Right cardiac atrium (tissue), 5 donors: ENCODE data around the gene SPRR2D. TPM values are rescaled to one million over a fixed set of nuclear protein-coding genes. Genes with fewer than 3 reads are reported as not detected.
A peak's percentile ranks its signal among the peaks of the same experiment; 100 is the strongest.
"Not testable (repeated sequence)": the region's sequence is repeated elsewhere in the genome, so short reads cannot be mapped to it uniquely, and the experiment has no call there.

ENCODE experiments used
- ATAC-seq, 2 donors: fragments of 200-7000 bp; cut with Tn5 transposase; one replicate each; pipeline versions ENCODE4 v1.8.0 to v1.9.1; 2020; ENCODE audit warnings: moderate library complexity in 2 of 2, mild to moderate bottlenecking in 1 of 2
- DNase-seq, 3 donors: peaks; one replicate each; pipeline ENCODE4 v3.0.0-alpha.2; 2020
- H3K27ac ChIP-seq: one replicate; pipeline ENCODE4 v1.5.1; 2013; ENCODE audit warnings: mild to moderate bottlenecking, low read length, control low read depth, moderate library complexity
- H3K27me3 ChIP-seq: one replicate; pipeline ENCODE4 v1.6.1; 2013; ENCODE audit not compliant: control insufficient read depth, insufficient read depth
- H3K4me1 ChIP-seq: one replicate; pipeline ENCODE4 v1.6.1; 2013; ENCODE audit warnings: low read length; ENCODE audit not compliant: control insufficient read depth, insufficient read depth
- H3K4me3 ChIP-seq: one replicate; pipeline ENCODE4 v1.5.1; 2013; ENCODE audit warnings: low read length, control low read depth
- H3K9me3 ChIP-seq: one replicate; pipeline ENCODE4 v1.6.1; 2013; ENCODE audit warnings: low read length; ENCODE audit not compliant: control insufficient read depth
- WGBS: extraction: QIAGEN DNeasy Blood & Tissue Kit; methylation state at CpG from one replicate; pipeline ENCODE4 v1.1.7; 2013; 5-methylcytosine and 5-hydroxymethylcytosine counted together
- intact Hi-C, 4 donors: fragments of 100-400 bp; cut with DNase I; formaldehyde crosslinking; loops; one replicate each; pipeline versions ENCODE4 v1.11.0 to v1.14.0; 2022 to 2023
- polyA plus RNA-seq: library from polyadenylated mRNA; stranded (reverse); fragments of 200-250 nt; gene quantifications from one replicate; pipeline ENCODE4 v1.2.3, GENCODE V29; 2013
- total RNA-seq, 4 donors: library from RNA; stranded (reverse); fragmentation: NEBNext Ultra II Directional; extraction: Animal tissue kit (Norgen Biotek cat#: 25700); gene quantifications; one replicate each; pipeline ENCODE4 v1.2.1, GENCODE V29; 2021
- donor health status: healthy with polysubstance abuse.
- donor health status: DM: no; HTN: yes; CAD: no.
- donor health status: DM: no; HTN: no; CAD: no.
- donor health status: DM: no; HTN: yes; CAD: no; lungs with severe emphysema.
- donor health status: DM: yes; HTN: yes; CAD: no.

Gene SPRR2D
- total and polyA plus RNA-seq, 5 donors: not detected

- intact Hi-C loops: no loop called here
- Histone ChIP-seq H3K27ac (no peak overlapping the region), H3K9me3 (no peaks in the 10 kb centered on the region), H3K4me3 (no peak overlapping the region), H3K4me1 (no peaks in the 10 kb centered on the region), H3K27me3 (no peaks in the 10 kb centered on the region)
- ATAC-seq (no peak), DNase-seq (peak in 1 of 3 donors; percentile 20)
- WGBS: 76% methylated on average over 2 of the region's 2 CpGs
These were observed 8.3 kb upstream of the SPRR2D start for GRCh38 chr1:153049211-153049610.

- H3K27me3 ChIP-seq: no peaks in the 10 kb centered on the region
- 86% methylated on average over 1 of the region's 1 CpG for WGBS
- no peak overlapping the region for H3K4me3 ChIP-seq
- intact Hi-C loops: no loop called here
- no peak overlapping the region for H3K27ac ChIP-seq
- H3K4me1 ChIP-seq: no peaks in the 10 kb centered on the region
- DNase-seq (no peak), ATAC-seq (no peak)
- H3K9me3 ChIP-seq: no peaks in the 10 kb centered on the region
These were observed 5.7 kb downstream of the SPRR2D start for GRCh38 chr1:153035211-153035610.

- ATAC-seq (no peak), DNase-seq (no peak)
- H3K4me3 ChIP-seq: no peak overlapping the region
- H3K4me1 ChIP-seq: no peaks in the 10 kb centered on the region
- no peaks in the 10 kb centered on the region for H3K9me3 ChIP-seq
- intact Hi-C loops: no loop called here
- H3K27ac ChIP-seq: no peak overlapping the region
- no peaks in the 10 kb centered on the region for H3K27me3 ChIP-seq
- 40% methylated on average over 3 of the region's 3 CpGs for WGBS
These were observed 8.1 kb downstream of the SPRR2D start for GRCh38 chr1:153032677-153033308.

- no peaks in the 10 kb centered on the region for H3K9me3 ChIP-seq
- ATAC-seq (no peak), DNase-seq (no peak)
- no peaks in the 10 kb centered on the region for H3K27me3 ChIP-seq
- intact Hi-C loops: no loop called here
- H3K4me3 ChIP-seq: no peak overlapping the region
- H3K27ac ChIP-seq: no peak overlapping the region
- H3K4me1 ChIP-seq: no peaks in the 10 kb centered on the region
These were observed 8.8 kb downstream of the SPRR2D start for GRCh38 chr1:153032073-153032472.

GRCh38 chr1:153030895-153031294, 10.0 kb downstream of the SPRR2D start, which contains the start of gene SPRR1B:
Gene SPRR1B, plus strand, starts transcription at chr1:153031203. Its CDS starts 1,143 bp downstream, at chr1:153032346.
- intact Hi-C loops: no loop called here
- no peaks in the 10 kb centered on the region for H3K9me3 ChIP-seq
- ATAC-seq: no peak
- DNase-seq: no peak
- no peak within 1 kb of the TSS for H3K27ac ChIP-seq
- no peak within 1 kb of the TSS for H3K4me3 ChIP-seq
- H3K27me3 ChIP-seq: no peaks in the 10 kb centered on the region
- H3K4me1 ChIP-seq: no peaks in the 10 kb centered on the region

GRCh38 chr1:153028766-153029165, 12.2 kb downstream of the SPRR2D start:
- Histone ChIP-seq H3K27ac (no peak overlapping the region), H3K4me3 (no peak overlapping the region), H3K9me3 (no peaks in the 10 kb centered on the region), H3K27me3 (no peaks in the 10 kb centered on the region), H3K4me1 (no peaks in the 10 kb centered on the region)
- no peak for DNase-seq
- intact Hi-C loops: no loop called here
- no peak for ATAC-seq
- 63% methylated on average over 1 of the region's 1 CpG for WGBS

- no peaks in the 10 kb centered on the region for H3K4me1 ChIP-seq
- no peaks in the 10 kb centered on the region for H3K27me3 ChIP-seq
- DNase-seq: no peak
- no peak overlapping the region for H3K27ac ChIP-seq
- intact Hi-C loops: no loop called here
- H3K4me3 ChIP-seq: no peak overlapping the region
- ATAC-seq: no peak
- H3K9me3 ChIP-seq: no peaks in the 10 kb centered on the region
- 70% methylated on average over 1 of the region's 1 CpG for WGBS
These were observed 15.1 kb downstream of the SPRR2D start for GRCh38 chr1:153025797-153026196.

GRCh38 chr1:153024413-153024812, 16.5 kb downstream of the SPRR2D start:
- intact Hi-C loops: no loop called here
- no peak overlapping the region for H3K4me3 ChIP-seq
- H3K9me3 ChIP-seq: no peaks in the 10 kb centered on the region
- DNase-seq (no peak), ATAC-seq (no peak)
- no peaks in the 10 kb centered on the region for H3K4me1 ChIP-seq
- H3K27me3 ChIP-seq: no peaks in the 10 kb centered on the region
- WGBS: 75% methylated on average over 1 of the region's 1 CpG
- no peak overlapping the region for H3K27ac ChIP-seq

GRCh38 chr1:153023109-153023508, 17.8 kb downstream of the SPRR2D start:
- no peaks in the 10 kb centered on the region for H3K4me1 ChIP-seq
- DNase-seq (no peak), ATAC-seq (no peak)
- H3K9me3 ChIP-seq: no peaks in the 10 kb centered on the region
- no peaks in the 10 kb centered on the region for H3K27me3 ChIP-seq
- no peak overlapping the region for H3K27ac ChIP-seq
- intact Hi-C loops: no loop called here
- H3K4me3 ChIP-seq: no peak overlapping the region
- 85% methylated on average over 7 of the region's 7 CpGs for WGBS

GRCh38 chr1:153022340-153022739, 18.6 kb downstream of the SPRR2D start:
- H3K27me3 ChIP-seq, H3K9me3 ChIP-seq, H3K4me3 ChIP-seq, H3K4me1 ChIP-seq, intact Hi-C loops, H3K27ac ChIP-seq, DNase-seq, ATAC-seq: not testable (repeated sequence)
- 40% methylated on average over 9 of the region's 9 CpGs for WGBS

- intact Hi-C loops, ATAC-seq: not testable (repeated sequence)
These were observed 19.1 kb downstream of the SPRR2D start for GRCh38 chr1:153021829-153022228.

GRCh38 chr1:153011235-153011758, 29.6 kb downstream of the SPRR2D start:
- 79% methylated on average over 8 of the region's 8 CpGs for WGBS

More at GRCh38 chr1:153021829-153022228, 19.1 kb downstream of the SPRR2D start:
- H3K9me3 ChIP-seq, H3K4me1 ChIP-seq, DNase-seq, H3K27ac ChIP-seq, H3K4me3 ChIP-seq, H3K27me3 ChIP-seq: not testable (repeated sequence)
- 6% methylated on average over 2 of the region's 2 CpGs for WGBS

More at GRCh38 chr1:153011235-153011758, 29.6 kb downstream of the SPRR2D start:
- H3K4me1 ChIP-seq, H3K9me3 ChIP-seq, intact Hi-C loops, H3K4me3 ChIP-seq, ATAC-seq, H3K27ac ChIP-seq, H3K27me3 ChIP-seq, DNase-seq: not testable (repeated sequence)
